NCI-H2196 (cell line): Measurements from ENCODE around the gene ALCAM.
A peak's percentile ranks its signal among the peaks of the same experiment; 100 is the strongest.
"Not testable (repeated sequence)": the region's sequence is repeated elsewhere in the genome, so short reads cannot be mapped to it uniquely, and the experiment has no call there.

ENCODE experiments used
- DNase-seq: peaks from one replicate; lab custom pipeline; 2025; ENCODE audit not compliant: unreplicated experiment; lab: John Stamatoyannopoulos, UW

Gene ALCAM

DNA sequence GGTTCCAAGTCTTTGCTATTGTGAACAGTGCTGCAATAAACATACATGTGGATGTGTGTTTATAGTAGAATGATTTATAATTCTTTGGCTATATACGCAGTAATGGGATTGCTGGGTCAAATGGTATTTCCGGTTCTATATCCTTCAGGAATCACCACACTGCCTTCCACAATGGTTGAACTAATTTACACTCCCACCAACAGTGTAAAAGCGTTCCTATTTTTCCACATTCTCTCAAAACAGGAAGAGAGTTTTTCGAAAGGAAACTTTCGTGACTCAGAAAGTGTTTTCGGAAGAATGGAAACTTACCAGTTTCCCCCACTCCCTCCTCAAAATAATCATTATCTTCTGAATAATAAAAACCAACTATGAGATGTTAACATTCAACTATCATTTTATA is 205.8 kb downstream of the ALCAM start:
- DNase-seq = no peak

DNA sequence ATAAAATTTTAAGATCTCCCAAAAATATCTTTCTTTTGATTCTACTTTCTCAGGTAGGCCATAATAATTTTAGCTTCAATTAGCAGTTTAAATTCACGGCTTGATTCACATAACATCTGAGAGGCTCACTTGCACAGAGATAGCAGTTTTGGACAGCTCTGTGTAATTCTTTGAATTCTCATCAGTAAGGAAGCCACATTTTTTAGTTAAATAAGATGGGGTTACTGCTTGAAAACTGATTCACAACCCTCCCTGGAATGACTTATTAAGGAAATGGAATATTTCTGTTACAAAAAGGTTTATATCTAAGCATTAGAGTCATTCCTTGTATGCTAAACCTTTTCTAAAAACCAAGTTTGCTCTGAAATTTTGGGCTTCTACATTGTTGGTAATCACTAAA is 212.7 kb downstream of the ALCAM start:
- no peak for DNase-seq

DNA sequence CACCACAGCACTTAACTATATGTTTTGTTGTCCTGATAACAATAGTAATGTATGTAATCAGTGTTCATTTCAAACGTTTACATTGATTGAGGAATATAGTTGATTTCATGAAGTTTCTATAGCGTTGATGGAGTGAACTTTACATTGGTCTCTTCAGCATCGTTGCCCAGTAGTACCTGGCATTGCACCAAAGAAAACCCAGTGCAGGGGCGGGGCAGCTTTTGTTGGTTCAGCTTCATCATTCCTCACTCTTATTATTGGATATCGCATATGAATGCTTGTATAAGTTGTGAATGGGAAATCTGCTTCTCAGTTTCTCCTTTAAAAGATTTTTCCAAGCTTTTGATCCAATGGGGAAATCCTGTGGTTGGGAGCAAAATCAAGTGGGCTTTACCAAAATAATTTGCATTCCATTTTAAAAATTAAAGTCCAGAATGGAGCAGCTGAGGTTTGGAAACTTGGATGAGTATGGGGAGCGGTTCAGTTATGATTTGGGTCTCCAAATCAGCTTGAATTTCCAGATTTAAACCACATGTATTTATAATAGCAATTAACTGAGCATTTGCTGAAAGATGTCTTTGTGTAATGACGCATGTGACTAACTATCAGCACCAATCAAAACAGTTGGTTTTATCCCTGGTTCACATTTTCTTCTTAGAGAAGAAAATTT is 213.7 kb downstream of the ALCAM start:
- no peak for DNase-seq

DNA sequence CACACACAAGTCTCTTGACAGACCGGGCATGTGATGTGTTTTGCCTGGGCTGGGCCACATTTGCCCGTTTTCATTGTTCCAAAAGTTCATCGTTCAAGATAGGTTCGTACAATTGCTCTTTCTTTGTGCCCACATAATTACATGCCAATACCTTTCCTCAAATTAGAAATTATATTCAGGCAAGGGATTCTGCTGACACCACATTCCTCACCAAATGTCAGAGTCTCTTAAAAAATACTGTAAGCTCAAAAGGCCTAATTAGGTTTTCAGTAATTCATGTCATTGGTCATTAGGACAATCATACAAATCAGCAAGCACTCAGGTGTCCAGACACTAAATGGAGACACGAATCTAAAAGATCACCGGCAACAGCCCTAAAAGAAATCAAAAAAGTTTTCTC is 215.3 kb downstream of the ALCAM start:
- no peak for DNase-seq

DNA sequence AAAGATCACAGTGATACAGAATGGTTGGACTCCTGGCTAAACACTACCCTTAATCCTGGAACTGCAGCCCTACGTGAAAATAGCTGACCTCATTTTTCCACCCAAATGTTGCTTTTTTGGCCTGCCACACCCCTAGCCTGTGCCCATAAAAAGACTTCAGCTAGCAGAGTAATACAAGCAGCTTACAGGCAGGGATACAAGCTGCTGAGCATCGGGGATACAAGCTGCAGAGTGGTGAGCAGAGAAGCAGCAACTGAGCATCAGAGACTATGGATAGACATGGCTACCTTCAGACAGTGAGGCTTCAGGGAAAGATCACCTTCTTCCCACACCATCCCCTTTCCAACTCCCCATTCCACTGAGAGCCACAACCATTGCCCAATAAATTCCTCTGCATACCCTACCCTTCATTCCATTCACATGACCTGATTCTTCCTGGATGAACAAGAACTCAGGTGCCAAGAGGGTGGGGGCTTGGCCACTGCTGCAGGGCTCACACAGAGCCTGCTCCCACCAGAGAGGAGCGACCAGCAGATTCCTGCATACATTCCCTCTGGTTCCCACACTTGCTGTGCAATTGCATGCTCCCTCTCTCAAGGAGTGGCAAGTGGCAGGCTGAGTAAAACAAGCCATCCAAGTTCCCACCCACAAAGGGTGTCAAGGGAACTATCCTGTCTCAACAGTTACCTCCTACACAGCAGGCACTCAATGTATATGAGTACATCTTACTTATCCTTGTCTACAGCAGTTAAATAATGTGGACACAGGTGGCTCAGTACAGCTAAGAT is 217.5 kb downstream of the ALCAM start:
- no peak for DNase-seq

DNA sequence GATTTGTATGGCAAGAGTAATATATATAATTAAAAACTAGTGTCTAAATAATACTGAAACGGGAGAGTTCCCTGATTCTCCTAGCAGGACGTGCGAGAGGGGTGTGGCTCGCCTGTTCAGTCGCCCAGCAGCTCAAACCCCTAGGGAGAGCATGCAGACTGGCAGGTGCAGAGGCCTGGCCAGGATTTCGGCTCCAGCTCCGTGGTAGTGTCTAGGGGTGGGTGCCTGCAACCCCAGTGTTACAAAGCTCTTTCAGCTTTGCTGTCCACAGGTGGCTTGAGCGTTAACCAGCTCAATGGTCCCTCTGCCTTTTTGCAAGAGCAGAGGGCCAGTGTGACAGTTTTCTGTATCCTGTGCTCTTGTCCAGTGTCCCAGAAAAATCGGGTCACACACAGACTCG is 226.6 kb downstream of the ALCAM start:
- no peak for DNase-seq

DNA sequence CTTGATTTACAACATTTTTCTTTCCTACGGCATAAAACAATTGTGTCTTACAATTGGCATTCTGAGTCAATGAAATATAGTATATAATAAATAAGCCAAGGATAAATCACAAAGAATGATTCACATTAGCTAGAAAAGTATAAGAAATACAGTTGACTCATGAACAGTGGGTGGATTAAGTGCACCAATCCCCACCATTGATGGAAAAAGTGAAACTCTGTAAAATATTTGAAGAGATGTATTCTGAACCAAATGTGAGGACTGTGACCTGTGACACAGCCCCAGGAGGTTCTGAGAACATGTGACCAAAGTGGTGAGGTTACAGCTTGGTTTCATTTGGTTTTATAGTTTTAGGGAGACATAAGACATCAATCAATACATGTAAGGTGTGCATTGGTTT is 227.5 kb downstream of the ALCAM start:
- DNase-seq = no peak

DNA sequence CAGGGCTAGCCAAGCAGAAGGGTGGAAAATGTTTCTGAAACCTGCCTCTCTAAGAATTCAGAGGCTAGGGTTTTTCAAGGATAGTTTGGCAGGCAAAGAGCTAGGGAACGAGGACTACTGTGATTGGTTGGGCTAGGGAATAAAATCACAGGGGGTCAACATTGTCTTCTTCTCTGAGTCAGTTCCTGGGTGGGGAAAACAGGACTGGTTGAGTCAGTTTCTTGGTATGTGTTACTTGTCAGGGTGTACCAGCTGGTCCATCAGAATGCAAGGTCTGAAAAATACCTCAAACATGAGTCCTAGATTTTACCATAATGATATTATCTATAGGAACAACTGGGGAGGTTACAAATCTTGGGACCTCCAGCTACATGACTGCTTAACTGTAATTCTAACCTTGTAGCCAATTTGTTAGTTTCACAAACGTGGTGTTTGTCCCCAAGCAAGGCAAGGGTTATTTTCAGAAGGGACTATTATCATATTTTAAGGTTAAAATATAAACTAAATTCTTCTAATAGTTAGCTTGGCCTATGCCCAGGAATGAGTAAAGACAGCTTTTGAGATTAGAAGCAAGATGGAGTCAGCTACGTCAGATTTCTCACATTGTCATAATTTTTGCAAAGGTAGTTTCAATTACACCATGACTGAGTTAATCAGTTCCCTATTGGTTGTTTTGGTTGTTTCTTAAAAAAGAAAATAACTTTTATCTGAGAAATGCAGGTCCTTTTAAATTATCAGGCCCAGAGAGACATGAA is 231.5 kb downstream of the ALCAM start:
- no peak for DNase-seq

DNA sequence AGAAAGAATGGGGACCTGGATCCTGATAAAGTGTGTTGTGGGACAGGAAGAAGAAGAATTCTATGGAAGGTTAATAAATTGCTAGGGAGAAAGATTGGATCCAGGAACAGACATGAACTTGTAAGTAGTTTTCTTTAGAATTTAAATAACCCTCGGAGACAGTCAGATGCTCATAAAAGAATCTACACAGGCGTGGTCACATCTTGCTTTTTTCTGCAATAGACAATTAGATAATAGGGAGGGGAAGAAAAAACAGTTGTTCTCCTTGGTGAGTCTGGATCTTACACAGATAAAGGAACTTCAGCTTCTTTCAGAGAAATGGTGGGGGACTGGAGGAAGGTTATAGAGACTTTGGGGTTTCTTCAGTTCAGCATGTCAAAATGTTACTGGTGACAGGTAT is 232.6 kb downstream of the ALCAM start:
- no peak for DNase-seq

DNA sequence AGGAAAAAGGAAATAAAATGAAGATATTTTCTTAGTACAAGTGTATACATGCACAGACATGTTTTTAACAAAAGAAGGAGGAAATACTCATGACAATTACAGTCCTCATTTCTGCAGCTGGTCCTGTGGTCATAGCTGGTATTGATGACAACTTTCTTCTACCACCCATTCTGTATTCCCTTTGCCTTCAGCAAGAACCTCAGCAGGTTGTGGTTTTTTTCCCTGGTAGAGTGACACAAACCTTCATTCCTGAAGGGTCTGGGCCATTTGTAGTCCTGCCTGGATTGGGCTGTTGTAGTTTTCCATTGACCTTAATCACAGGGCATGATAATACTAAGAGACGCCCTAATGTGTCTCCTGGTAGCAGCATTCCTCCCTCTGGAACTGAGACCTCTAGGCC is 235.0 kb downstream of the ALCAM start:
- not testable (repeated sequence) for DNase-seq

DNA sequence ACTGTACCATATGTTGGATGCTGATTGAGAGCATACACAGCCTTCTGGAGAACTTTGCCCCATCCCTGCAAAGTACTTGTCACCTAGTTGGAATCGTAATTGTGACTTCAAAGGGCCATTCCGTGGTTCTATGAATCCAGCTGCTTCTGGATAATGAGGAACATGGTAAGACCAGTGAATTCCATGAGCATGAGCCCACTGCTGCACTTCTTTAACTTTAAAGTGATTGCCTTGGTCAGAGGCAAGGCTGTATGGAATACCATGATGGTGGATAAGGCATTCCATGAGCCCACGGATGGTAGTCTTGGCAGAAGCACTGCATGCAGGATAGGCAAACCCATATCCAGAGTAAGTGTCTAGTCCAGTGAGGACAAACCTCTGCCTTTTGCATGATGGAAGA is 235.6 kb downstream of the ALCAM start:
- not testable (repeated sequence) for DNase-seq

DNA sequence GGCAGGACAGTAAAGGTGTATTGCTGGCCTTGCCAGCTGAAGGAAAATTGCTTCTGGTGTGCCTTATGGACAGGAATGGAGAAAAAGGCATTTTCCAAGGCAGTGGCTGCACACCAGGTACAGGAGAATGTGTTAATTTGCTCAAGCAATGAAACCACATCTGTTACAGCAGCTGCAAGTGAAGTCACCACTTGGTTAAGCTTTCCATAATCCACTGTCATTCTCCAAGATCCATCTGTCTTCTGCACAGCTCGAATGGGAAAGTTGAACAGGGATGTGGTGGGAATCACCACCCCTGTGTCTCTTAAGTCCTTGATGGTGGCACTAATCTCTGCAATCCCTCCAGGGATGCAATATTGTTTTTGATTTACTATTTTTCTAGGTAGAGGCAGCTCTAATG is 236.8 kb downstream of the ALCAM start:
- not testable (repeated sequence) for DNase-seq

DNA sequence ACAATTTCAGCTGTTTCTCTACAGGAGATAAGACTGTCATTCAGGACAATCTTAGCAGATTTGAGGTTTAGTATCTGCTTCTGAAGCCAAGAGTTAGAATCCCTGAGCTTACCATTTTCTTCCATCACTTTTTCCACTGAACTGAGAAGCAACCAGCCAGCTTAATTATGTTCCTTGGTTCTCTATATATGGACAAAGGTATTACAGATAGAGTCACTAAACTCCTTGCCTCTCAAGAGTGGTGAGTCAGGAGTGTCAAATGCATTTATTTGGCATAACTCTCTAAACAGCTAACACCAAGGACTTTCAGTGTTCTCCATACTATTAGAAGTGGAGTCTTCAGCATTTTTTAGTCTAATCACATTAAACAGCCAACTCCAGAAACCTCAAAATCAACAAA is 239.3 kb downstream of the ALCAM start:
- DNase-seq = no peak

DNA sequence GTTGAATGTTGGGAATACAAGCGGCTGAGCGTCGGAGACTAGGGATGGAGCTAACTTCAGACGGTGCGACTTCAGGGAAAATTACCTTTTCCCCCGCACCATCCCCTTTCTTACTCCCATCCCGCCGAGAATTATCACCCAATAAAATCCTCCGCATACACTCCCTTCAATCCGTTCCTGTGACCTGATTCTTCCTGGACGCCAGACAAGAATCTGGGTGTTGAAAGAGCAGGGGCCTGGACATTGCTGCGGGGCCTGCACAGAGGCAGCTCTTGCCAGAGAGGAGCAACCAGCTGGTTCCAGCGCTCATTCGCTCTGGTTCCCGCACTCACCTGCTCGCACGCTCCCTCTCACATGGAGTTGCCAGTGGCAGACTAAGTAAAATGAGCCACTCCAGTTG is 241.9 kb downstream of the ALCAM start:
- no peak for DNase-seq

DNA sequence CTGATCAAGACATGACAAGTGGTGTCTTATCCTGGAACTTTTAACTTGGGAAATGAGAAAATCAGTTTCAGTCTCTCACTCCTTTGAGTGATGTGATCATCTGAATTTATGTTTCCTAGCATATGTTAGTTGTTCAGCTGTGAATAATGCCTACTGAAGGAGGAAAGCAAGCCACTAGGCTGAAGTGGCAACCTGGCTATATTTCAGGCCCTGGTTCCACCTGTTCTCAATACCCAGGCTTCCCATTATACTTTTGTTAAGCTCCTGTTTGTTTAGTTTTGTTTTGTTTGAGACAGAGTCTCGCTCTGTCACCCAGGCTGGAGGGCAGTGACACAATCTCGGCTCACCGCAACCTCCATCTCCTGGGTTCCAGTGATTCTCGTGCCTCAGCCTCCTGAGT is 243.8 kb downstream of the ALCAM start:
- DNase-seq = no peak

DNA sequence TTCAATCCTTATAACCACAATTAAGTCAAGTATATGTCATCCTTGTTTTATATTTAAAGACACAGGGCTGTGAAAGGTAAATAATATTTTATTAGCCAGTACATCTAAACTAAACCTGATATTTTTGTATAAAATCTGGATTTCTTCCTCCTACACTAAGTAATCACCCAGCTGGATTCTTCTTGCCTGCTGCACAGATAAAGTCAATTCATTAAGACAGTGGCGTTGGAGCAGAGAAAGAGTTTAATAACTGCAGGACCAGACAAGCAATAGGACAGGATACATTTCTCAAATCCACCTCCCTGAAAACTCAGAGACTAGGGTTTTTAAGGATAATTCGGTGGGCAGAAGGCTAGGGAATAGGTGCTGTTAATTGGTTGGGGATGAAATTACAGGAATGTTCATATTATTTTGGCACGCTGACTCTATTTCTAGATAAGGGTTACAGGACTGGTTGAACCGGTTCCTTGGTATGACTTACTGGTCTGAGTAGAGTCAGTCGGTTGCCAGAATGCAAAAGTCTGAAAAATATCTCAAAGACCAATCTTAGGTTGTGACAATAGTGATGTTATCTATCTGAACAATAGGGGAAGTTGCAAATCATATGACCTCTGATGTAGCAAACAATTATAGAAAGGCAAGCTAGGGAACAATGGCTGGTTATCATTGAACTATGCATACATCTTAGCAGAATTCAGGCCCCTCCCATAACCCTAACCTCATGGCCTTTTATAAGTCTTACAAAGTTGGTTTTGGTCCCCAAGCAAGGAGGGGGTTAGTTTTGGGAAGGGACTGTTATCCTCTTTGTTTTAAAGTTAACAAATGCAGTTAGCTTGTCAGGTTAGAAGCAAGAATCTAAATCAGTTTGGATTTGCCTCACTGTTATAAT is 244.8 kb downstream of the ALCAM start:
- peak; percentile 50 for DNase-seq

DNA sequence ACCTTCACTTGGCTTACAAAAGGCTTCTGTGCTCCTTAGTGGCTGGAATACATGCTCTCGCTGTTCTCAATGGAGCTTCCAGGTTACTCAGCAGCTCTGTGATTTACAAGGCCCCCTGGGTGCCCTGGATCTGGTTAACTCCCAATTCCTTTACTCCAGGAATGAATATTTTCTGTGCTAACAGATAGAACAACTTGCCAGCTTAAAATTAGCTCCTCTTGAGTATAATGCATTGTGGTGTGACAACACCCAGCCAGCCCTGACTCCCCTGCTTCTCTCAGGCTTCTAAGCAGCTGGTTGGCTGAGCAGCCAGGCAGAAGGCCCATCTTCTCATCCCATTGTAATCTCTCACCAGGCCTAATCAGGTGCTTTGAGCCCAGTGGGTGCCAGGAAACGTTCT is 246.4 kb downstream of the ALCAM start:
- DNase-seq = no peak

DNA sequence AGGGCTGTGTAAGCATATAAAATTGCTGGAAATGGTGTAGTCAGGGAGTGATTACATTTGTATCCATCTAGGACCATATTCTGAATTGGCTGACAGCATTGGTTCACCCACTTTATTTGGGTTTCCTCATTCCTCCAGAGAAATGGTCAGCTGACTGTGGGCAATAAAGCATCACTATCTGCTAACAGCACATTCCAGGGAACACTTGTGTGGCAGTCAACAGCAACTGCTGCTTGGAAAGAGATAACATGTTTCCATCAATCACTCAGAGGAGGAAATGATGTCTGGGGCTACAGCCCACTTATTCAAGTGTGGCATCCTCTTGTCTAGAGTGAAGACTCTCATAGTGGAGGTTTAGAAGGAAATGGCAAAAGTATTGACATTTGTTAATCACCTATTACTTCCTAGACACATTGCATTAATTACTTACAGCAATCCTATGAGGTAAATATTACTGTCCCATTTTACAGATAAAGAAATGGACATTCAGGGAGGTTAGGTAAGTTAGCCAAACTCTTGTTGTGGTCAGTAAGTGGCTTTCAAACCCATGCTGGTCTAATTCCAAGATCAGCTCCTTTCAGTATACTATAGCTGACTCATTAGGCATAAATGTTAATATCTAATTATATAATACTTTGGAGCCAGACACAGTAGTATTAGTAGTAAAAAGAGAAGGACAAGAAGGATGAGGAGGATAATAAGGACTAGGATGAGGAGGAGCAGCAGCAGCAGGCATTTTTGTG is 247.8 kb downstream of the ALCAM start:
- no peak for DNase-seq

DNA sequence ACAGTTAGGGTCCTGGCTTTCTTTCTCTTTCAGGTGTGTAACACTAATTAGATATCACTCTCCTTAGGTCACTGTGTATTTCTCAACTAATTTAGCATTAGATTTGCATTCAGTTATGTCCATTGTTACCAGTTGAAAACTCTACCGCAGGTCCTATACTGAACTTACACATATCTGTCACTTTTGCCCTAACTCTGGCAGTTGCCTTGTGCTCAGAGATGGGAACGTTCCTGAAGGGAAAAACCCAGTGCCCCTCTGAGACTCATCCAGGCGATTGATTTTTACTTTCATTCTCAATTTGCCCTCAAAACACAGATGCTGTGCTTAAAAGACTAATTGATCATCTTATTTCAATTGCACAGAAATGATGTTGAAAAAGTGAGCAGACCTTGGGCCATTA is 249.1 kb downstream of the ALCAM start:
- DNase-seq = no peak

DNA sequence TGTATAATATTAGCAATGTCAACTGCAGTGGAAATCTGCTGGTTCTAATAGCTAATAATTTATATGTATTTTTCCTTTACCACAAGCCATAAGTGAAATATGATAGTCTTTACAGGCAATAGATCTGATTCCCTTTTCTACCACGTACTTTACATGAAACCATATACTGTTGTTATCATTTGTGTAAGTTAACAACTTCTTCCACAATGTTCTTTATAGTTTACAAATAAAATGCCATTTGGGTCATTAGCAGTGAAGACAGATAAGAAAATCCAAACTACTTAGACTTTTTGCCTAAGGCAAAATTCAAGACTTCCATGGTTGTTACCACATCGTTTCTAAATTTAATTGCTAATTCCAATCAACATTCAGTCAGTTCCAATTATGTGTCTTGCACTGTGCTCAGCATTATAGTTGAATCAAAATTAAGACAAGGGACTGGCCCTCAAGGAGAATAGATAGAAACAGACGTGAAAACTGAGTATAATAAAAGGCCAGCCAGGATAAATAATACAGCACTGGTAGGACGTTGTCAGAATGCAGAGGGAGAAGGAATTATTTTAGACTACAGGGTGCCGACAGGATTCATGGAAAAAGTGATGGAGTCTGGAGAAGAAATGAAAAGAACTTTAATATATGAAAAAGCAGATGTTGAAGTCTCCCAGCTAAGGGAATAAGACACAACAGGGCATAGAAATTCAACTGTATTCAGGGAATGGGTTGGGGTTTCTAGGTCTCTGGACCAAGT is 249.8 kb downstream of the ALCAM start:
- no peak for DNase-seq
